Measurements from ENCODE around the gene CEP72. TPM values are rescaled to one million over a fixed set of nuclear protein-coding genes. Genes with fewer than 3 reads are reported as not detected.

Gene CEP72
- polyA plus RNA-seq, 4 donors = 7.2 to 10.7 (median 8.9) TPM

GRCh38 chr5:651296-652022 lies 39.3 kb downstream of the CEP72 start:
- no peak for DNase-seq (ENCODE audit: low read depth in 4 of 4, low spot score in 3 of 4)

GRCh38 chr5:652023-652515 lies 39.9 kb downstream of the CEP72 start:
- no peak for DNase-seq (ENCODE audit: low read depth in 4 of 4, low spot score in 3 of 4)

GRCh38 chr5:652773-653350 lies 40.7 kb downstream of the CEP72 start:
- no peak for DNase-seq (ENCODE audit: low read depth in 4 of 4, low spot score in 3 of 4)

GRCh38 chr5:654071-654778 lies 42.1 kb downstream of the CEP72 start:
- DNase-seq (ENCODE audit: low read depth in 4 of 4, low spot score in 3 of 4) = no peak

- no peak for DNase-seq (ENCODE audit: low read depth in 4 of 4, low spot score in 3 of 4)
Observed at GRCh38 chr5:655406-655805, 43.3 kb downstream of the CEP72 start.

- DNase-seq (ENCODE audit: low read depth in 4 of 4, low spot score in 3 of 4) = no peak
Observed at GRCh38 chr5:657570-657969, 45.4 kb downstream of the CEP72 start.

- no peak for DNase-seq (ENCODE audit: low read depth in 4 of 4, low spot score in 3 of 4)
Observed at GRCh38 chr5:658103-658502, 46.0 kb downstream of the CEP72 start.

GRCh38 chr5:659496-660263 lies 47.5 kb downstream of the CEP72 start:
- DNase-seq (ENCODE audit: low read depth in 4 of 4, low spot score in 3 of 4) = no peak

GRCh38 chr5:660491-661030 lies 48.4 kb downstream of the CEP72 start:
- no peak for DNase-seq (ENCODE audit: low read depth in 4 of 4, low spot score in 3 of 4)

- DNase-seq (ENCODE audit: low read depth in 4 of 4, low spot score in 3 of 4) = no peak
Observed at GRCh38 chr5:661891-662750, 50.0 kb downstream of the CEP72 start.

- DNase-seq (ENCODE audit: low read depth in 4 of 4, low spot score in 3 of 4) = no peak
Observed at GRCh38 chr5:662751-663435, 50.8 kb downstream of the CEP72 start.

- DNase-seq (ENCODE audit: low read depth in 4 of 4, low spot score in 3 of 4) = no peak
Observed at GRCh38 chr5:663436-664342, 51.5 kb downstream of the CEP72 start.

- DNase-seq (ENCODE audit: low read depth in 4 of 4, low spot score in 3 of 4) = no peak
Observed at GRCh38 chr5:664343-664993, 52.3 kb downstream of the CEP72 start.

GRCh38 chr5:664994-665360 lies 52.8 kb downstream of the CEP72 start:
- DNase-seq (ENCODE audit: low read depth in 4 of 4, low spot score in 3 of 4) = no peak

GRCh38 chr5:665541-665955 lies 53.4 kb downstream of the CEP72 start:
- DNase-seq (ENCODE audit: low read depth in 4 of 4, low spot score in 3 of 4) = no peak

- no peak for DNase-seq (ENCODE audit: low read depth in 4 of 4, low spot score in 3 of 4)
Observed at GRCh38 chr5:665956-666711, 54.0 kb downstream of the CEP72 start.
